8988T (cell line): ENCODE results near the gene DLX6.

Experiments
- DNase-seq: peaks from one replicate; pipeline ENCODE4 v3.0.0; 2011

The DLX6 gene

DNA sequence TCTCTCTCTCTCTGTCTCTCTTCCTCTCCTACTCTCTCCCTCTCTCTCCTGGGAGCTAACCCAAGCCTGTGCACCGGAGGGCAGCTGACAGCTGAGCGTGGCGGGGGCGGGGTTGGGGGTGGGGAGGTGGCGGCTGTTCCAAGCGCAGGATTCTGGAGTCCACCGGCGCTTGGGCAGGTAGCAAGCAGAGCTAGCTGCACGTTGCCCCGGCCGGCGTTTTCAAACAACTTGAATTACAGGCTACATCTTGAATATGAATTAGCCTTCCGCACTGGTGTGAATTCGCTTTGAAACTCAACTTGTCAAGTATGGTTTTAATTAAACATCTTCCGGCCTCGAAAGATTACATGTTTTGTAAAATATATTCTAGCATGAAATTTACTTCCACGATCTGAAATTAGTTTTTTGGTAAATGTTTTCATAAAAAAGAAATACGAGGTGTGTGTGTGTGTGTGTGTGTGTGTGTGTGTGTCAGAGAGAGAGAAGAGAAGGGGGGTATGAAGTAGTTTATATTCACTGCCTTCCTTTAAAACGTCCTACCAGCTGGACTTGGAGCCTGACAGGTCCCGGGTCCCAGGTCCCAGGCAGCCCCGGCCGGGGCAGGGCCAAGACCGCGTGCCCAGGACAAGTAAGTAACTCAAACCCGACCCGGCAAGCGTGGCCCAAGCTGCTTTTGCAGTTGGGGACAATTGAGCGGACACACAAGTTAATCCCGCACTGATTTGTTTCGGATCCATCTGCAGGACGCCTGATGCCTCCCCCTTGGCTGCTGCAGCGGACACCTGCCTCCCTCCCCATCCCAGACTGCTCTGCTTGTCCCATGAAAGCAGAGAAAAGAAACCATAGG is 9.0 kb upstream of the DLX6 start:
- no peak for DNase-seq

DNA sequence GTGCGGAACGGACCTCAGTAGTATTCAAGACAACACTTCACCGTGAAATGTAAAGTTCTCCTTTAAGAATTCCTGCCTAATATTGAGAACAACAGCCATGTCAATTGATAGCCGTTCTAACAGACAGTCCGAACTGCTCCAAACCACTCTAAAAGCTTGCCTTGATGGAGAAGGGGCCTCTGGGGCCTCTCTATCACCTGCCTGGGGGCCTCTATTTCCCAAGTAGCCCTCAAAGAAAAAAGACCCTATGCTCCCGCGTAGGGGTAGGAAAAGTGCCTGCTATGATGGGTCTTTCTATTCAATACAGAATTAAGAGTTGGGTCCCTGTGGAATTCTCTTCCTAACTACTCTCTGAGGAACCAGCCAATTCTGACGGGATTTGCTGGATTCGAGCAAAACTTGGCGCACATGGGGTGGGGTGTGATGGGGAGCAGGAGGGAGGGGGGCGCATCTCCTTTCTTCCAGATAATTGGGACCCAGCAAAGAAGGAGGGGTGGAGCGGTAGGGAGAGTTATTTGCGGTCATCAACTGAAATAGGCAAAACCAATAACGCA is 8.3 kb upstream of the DLX6 start:
- DNase-seq, result no peak

DNA sequence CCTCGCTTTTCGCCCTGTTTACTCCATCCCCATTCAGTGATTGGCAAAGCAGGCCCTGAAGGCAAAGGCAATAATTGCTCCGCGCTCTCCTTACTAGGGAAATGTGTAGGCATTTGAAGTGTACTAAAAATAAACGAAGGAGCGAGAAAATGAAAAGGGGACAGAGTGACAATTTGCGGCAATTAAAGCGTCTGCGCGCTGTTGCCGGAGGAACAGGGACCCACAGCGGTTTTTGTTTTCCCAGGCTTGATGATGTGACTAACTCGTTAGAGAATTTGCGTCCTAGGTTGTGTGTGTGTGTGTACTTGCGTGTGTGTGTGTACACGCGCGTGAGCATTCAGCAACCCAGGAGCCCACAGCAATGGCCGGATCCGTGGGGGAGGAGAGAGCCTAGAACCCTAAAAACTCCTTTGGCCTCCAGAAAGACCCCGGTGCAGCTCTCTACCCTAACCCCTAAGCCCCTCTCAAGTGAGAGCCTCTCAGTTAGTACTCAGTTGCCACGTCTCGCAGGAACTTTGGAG is 7.8 kb upstream of the DLX6 start:
- DNase-seq, result no peak

DNA sequence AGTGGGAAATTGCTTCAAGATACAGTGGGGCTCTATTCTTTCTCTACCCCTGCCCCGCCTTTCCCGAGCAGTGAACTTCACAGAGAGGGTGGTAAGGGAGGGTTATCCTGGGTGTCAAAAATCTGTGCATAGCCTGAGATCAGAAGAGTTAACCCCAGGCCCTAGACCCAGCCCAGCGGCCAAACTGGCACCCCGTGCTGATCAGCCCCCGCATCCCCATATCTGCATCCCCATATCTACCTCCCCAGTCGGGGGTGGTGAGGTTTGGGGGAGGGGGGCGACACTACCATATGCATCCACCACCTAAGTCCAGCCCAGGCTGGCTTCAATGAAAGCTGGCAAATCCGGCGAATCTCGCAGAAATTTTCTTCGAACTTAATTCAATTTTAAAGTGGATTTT is 7.0 kb upstream of the DLX6 start:
- DNase-seq, result no peak

DNA sequence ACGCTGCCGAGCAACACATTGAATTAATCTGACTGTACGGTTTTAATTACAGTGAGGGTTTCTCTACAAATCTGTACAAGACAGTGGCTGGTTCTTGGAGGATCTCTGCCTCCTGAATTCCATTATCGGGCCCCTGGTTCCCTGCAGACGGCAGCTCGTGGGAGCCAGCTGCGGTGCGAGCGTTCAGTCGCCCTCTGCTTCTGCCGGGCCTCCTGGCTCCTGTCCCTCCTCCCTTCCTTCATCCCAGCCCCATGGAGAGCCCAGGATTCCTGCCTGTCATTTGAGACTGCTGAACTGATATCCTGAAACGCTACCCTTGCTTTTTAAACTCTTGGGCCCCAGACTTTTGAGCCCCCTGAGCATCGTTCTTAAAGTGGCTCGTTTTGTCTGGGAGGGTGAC is 6.6 kb upstream of the DLX6 start:
- no peak for DNase-seq

DNA sequence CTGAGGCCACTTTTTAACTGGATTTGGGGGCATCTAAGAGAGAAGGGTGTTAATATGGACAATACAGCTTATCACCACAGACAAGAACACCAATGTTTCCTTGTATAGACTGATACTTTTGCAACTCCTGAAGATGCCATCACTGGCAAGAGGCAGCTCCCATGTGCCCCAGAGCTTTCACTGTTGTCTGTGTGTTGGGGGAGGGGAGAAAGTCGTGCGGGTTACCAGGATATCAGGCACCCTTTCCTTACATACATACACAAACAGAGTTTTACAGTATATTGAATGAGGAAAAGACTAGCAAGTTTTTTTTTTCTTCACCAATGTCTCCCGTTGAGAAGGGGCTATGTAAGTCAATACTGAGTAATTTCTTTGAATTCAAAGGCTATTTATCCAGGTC is 4.1 kb upstream of the DLX6 start:
- no peak for DNase-seq

DNA sequence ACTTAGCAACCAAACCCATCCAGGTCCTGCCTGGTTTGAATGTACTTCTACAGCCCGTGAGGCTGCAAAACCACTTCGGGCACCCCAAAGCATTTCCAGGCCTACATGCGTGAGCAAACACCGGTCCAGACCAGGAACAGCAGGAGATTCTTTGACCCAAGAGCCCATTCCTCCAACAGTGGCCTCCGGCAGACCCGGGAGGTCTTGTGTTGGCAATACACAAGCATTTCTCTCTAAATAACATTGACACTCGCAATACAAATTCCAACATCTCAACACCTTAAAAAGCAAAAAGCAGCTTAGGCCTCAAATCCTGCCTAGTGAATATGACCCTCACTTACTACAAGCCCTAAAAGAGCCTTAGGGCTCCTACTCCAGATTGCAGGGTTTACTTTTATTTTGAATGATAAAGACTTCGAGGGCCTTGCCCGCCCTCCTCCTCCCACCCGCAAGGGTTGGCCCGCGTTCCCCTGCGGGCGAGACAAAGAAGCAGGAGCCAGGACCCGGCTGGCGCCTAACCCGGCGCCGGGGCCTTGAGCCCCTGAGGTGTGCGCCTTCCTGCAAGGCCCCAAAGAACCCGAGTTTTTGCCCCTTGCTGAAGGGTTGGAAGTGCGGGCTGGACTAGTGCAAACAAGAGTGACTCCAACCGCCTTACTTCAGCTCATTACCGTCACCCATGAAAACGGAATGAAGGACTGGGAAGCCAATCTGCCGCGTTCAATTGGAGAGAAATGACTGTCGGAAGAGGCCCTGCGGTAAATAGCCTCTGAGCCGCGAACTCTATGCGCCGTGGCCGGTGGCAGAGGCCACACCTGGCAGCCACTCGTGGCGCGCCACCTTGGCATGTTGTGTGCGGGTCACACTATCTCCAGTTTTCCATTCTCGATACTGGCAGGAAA is 3.4 kb upstream of the DLX6 start:
- peak; percentile 9 for DNase-seq

DNA sequence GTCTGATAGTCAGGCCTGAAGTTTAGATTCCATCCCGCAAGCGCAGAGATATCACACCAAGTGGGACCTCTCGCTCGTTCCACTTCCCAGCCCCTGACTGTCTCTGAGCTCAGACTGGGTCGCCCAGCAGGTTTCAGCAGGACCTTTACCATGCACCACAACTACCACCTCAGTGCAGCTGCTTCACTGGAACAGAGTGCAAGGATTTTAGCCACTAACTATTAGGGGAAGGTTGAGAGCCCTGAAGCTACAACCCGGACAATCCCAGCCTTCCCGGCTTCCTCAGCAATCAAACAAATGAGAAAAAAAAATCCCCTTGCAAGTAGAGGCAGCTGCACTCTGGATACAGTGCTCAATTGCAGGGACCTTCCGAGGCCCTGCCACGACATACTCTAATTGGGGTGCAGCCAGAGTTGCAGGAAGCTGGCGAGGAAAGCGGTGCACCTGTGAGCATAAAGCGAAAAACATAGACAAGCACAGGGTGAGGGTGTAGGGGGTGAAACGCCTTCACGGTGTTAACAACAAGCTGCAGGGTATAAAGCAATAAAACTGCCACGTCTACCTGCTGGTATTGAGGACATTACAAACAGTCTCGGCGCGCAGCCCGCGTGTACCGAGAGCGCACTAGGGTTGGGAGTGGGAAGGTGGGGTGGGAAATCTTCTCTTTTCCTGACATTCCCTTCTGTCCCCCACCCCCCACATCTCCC is 2.6 kb upstream of the DLX6 start:
- peak; percentile 6 for DNase-seq

DNA sequence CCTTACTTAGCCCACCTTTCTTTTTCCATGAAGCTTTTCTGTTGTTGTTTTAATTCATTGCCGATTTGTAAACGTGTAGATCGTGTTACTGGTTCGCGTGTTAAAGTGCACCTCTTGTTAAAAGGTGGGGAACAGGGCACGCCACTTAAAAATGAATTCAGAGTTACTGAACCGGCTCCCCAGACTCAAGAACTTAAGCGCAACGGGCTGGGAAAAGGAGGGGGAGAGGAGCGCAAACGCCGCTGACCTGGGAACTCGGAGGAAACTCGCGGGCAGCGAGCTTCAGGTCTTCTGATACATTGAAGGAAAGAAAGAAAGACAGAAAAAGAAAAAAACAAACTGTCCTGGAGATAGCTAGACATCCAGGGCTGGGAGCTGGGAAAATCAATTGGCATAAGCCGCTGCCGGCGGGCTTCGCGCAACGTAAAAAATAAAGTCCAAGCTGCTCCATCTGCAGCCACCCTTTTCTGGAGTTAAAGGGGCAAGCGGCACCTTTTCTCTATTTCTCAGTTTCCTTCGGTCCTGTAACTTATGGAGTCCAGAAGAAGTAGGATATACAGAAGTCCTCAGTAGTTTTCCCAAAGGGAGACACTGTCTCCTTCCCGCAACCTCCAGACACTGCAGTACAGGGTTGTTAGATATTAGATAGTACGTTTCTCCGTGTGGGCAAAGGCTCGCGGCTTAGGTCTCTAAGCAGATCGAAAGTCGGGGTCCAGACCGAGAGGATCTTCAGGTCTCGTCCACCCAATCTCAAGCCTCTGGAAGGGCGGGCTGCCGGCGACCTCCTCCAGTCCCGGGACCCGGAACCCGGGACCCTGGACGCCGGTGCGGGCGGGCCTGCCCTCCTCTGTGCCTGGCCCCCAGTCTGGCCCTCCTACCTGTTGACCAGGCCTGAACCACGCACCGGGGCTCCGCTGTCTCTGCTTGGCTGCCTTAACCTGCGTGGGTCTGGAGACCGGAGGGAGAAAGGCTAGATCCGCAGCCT is 1.8 kb upstream of the DLX6 start:
- peak; percentile 11 for DNase-seq

DNA sequence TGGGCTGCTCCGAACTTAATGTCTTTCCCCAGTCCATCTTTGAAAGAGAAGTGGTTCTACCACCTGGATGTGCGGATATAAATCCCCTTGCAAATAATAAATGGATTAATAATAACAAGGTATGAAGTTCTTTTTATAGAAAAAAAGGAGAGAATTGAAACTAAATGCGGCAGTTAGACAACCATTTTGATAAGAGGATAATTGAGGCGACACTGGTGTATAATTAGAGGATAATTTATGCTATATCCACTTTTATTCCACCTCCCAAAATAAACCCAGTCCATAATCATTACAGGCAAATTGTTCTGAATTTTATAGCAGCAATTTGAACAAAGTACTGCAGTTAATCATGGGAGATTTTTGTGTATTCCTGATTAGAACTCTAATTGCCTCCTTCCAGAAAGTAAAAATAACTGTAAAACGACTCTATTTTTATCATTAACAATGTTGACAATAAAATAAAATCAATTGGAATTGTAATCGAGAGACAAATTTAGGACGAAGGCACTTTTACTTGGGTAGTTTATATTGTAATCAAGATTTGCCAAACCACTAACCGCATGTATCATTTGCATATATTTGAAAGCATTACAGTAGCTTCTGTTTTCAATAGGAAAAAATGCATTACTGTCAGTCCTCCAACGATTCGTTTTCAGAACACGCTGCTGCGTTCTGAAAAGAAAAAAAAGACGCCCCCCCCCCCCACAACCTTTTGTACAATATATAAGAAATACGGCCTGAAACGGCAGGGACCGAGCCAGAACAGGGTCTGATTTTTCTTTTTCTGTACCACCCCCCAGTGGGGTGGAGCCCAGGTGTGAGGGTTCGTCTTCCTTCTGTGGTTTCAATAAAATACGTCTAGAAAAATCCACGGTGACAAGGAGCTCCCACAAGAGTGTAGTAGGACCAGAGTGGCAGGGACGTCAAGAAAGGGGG is 838 bp upstream of the DLX6 start:
- DNase-seq, result peak; percentile 6

DNA sequence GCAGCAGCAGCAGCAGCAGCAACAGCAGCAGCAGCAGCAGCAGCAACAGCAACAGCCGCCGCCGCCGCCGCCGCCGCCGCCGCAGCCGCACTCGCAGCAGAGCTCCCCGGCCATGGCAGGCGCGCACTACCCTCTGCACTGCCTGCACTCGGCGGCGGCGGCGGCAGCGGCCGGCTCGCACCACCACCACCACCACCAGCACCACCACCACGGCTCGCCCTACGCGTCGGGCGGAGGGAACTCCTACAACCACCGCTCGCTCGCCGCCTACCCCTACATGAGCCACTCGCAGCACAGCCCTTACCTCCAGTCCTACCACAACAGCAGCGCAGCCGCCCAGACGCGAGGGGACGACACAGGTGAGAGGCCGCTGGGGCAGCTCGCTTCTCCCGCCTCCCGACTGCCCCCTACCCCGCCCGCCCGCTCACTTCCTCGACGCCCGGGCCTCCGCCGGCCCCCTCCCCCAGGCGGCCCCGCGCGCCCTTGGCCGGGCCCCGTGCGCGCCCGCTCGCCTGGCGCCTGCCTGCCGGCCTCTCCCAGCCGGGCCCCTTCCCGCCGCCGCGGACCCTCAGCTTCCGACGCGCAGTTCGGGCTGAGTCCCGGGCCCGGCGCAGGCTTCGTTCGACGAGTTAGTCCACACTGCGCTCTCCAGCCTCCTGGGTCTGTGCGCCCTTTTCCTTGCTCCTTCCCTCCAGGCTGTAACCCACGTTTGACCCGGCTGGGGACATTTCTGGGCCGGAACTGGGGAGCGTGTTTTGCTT is 882 bp downstream of the DLX6 start:
- DNase-seq, result peak; percentile 54

DNA sequence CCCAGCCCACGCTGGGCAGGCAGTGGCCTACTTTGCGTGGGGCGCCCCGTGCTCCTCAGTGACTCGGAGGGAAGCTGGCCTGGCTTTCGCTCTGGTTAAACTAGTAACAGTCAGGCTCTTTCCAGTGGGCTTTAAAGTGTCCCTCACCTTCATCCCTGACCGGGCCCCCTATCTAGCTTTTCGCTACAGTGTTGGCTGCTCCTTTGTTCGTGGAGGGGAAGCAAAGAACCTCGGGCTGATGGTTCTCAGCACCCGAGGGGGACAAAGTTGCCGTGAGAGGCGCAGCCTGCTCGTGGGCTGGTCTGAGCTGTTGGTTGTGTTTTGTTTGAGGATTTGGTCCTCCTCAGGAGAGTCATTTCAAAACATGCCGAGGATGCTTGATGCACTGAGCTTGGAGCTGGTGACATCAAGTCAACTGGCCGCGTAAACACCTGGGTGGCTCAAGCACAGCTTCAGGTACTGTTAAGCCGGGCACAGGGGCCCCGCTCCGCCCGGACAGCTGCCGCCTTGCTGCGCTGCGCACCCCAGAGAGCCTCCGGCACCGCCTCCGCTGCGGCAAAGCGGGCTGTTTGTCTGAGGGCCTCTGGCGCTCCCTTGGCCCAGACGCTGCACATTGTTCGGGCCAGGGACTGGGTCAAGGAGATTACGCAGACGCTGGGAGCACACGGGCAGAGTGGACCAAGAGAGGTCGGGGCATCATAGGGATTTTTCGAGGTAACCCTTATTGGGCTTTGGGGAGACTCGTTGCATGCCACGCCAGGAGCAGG is 1.6 kb downstream of the DLX6 start:
- DNase-seq, result peak; percentile 13

DNA sequence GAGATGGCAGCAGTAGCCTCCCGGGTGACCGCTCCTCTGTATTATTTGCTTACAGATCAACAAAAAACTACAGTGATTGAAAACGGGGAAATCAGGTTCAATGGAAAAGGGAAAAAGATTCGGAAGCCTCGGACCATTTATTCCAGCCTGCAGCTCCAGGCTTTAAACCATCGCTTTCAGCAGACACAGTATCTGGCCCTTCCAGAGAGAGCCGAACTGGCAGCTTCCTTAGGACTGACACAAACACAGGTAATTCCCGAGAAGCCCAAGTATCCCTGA is 2.2 kb downstream of the DLX6 start:
- no peak for DNase-seq

DNA sequence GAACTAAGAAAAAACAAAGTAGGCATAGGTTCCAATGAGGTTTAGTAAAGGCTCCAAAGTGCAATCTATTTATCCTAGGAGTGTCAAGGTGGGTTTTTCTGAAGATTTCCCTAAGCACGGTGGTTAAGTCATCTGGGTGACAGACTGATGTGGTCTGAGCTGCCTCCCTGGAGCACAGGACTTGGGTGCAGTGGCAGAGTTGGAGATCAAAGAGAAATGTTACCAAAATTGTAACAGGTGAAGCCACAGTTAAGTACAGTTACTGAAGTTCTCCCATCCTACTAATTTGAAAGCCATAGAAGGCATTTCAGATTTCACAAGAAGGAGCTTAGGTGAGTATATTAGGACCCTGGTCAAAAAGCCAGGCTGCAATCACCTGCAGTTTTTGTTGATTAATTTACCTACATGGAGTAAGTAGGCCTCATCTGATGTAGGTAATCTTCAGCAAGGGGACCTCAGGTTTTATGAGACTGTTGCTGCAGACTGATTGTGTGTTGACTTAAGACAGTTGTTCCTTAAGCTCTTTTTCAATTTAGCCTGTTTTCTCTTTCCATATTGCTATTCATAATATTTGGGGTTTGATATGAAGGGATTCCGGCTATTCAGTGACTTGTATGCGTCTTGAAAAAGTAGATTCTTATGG is 3.0 kb downstream of the DLX6 start:
- DNase-seq, result no peak

DNA sequence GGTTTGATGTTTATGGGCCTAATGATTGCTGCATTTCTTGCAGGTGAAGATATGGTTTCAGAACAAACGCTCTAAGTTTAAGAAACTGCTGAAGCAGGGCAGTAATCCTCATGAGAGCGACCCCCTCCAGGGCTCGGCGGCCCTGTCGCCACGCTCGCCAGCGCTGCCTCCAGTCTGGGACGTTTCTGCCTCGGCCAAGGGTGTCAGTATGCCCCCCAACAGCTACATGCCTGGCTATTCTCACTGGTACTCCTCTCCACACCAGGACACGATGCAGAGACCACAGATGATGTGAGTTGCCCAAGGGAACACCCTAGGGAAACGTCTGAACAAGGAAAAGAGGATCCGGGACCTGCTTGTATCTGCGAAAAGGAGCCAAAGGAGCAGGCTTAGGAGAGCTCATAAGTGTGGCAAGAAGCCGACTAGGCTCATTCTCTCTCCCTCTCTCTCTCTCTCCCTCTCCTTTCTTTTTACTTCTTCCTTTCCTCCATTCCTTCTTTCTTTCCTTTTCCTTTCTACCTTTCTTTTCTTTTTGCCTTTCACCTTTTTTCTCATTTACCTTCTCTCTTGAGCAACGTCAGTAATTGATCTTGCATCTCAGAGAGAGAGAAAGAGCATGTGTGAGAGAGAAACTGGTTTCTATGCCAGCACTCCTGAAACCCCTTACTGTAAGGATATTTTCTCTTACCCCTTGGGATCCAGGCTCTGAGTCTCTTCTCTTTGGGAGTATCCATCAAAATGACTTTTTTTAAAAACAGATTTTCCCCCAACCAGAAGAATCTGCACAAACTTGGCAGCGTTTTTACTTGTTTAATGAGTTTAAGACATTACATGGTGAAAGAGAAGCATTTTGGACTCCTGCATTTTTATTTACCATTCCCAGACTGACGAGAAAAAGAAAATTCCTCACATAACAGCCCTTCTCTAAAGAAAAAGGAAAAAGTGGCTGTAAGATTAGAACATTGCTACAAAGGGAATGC is 4.7 kb downstream of the DLX6 start:
- no peak for DNase-seq

DNA sequence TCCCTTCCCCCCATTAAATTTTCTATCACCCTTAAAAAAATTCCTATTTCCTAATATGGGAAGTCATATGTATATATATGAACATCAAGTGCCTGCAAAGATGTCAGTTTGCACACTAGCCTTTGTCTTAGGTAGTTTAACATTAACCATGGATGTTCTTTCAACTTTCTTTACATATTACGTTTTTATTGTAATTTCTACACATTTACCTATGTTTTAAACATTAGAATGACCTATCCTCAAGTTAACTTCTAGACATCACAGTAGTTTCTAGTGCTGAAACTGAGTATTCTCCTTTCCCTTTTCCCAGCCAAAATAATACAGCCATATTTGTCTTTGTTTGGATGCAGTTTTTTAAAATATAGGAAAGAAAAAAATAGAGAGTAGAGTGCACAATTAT is 5.8 kb downstream of the DLX6 start:
- DNase-seq, result no peak
